Suprapubic skin (tissue), 4 donors: Measurements from ENCODE around the gene BCL10. TPM values are rescaled to one million over a fixed set of nuclear protein-coding genes. Genes with fewer than 3 reads are reported as not detected.
A peak's percentile ranks its signal among the peaks of the same experiment; 100 is the strongest.

Experiments
- DNase-seq, 2 donors: peaks; one replicate each; pipeline ENCODE4 v3.0.0-alpha.2; 2019; ENCODE audit warnings: low spot score in 2 of 2
- H3K27ac ChIP-seq: fragments of 200-600 bp; sonication (generic); one replicate; pipeline ENCODE4 v1.5.1; 2019
- H3K27me3 ChIP-seq: fragments of 200-600 bp; sonication (generic); one replicate; pipeline ENCODE4 v1.5.1; 2019
- H3K36me3 ChIP-seq: fragments of 200-600 bp; sonication (generic); one replicate; pipeline ENCODE4 v1.5.1; 2019
- H3K4me1 ChIP-seq: fragments of 200-600 bp; sonication (generic); one replicate; pipeline ENCODE4 v1.5.1; 2019
- H3K4me3 ChIP-seq: fragments of 200-600 bp; sonication (generic); one replicate; pipeline ENCODE4 v1.5.1; 2019; ENCODE audit warnings: mild to moderate bottlenecking
- H3K9me3 ChIP-seq: fragments of 200-600 bp; sonication (generic); one replicate; pipeline ENCODE4 v1.5.1; 2019
- EP300 ChIP-seq: sonication (generic); formaldehyde crosslinking; IDR thresholded peaks from one replicate; pipeline ENCODE4 v1.6.1; 2017; ENCODE audit warnings: antibody characterized with exemption
- POLR2A ChIP-seq, 2 donors: fragments of 450-650 bp; IDR thresholded peaks; one replicate each; pipeline ENCODE4 v1.6.1; 2017; ENCODE audit warnings: antibody characterized with exemption in 2 of 2, mild to moderate bottlenecking in 2 of 2, moderate library complexity in 2 of 2
- POLR2AphosphoS5 ChIP-seq, 3 donors: sonication (generic); formaldehyde crosslinking; IDR thresholded peaks; one replicate each; pipeline ENCODE4 v1.6.1; 2017; ENCODE audit warnings: antibody characterized with exemption in 3 of 3
- WGBS: methylation state at CpG from one replicate; pipeline ENCODE4 v1.1.5; 2018; 5-methylcytosine and 5-hydroxymethylcytosine counted together
- total RNA-seq, 4 donors: library from RNA; depleted of rRNA; stranded (reverse); fragments of >200 nt; gene quantifications; one replicate each; pipeline ENCODE4 v1.1.0, GENCODE V29; 2016
- TF ChIP-seq, protein P1 (sequence below), 2 donors: fragments of 200-600 bp in 1 of 2; fragments of 450-650 bp in 1 of 2; sonication (generic) in 1 of 2; IDR thresholded peaks; one replicate each; pipeline ENCODE4 v1.5.1; 2016 to 2019; ENCODE audit warnings: antibody characterized with exemption in 2 of 2, mild to moderate bottlenecking in 1 of 2, moderate library complexity in 1 of 2

Gene BCL10
- total RNA-seq, 4 donors from 2014 or later, result 19.9 to 34.1 (median 30.7) TPM

DNA sequence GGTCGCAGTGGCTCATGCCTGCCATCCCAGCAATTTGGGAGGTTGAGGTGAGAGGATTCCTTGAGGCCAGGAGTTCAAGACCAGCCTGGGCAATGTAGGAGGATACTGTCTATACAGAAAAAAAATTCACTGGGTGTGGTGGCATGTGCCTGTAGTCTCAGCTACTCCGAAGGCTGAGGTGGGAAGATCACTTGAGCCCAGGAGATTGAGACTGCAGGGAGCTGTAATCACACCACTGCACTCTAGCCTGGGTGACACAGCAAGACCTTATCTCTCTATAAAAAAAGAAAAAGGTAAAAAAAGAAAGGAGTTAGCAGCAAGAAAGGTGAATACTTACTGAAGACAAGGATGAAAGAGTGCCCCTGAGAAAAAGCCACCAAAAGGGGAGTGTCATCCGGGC lies 23.7 kb upstream of the BCL10 start:
- H3K4me3 ChIP-seq, result no peak overlapping the region
- WGBS, result 93% methylated on average over 3 of the region's 3 CpGs
- H3K4me1 ChIP-seq, result peaks cover 23% of the 10 kb centered on the region
- H3K9me3 ChIP-seq, result no peaks in the 10 kb centered on the region
- TF ChIP-seq, protein P1, sequence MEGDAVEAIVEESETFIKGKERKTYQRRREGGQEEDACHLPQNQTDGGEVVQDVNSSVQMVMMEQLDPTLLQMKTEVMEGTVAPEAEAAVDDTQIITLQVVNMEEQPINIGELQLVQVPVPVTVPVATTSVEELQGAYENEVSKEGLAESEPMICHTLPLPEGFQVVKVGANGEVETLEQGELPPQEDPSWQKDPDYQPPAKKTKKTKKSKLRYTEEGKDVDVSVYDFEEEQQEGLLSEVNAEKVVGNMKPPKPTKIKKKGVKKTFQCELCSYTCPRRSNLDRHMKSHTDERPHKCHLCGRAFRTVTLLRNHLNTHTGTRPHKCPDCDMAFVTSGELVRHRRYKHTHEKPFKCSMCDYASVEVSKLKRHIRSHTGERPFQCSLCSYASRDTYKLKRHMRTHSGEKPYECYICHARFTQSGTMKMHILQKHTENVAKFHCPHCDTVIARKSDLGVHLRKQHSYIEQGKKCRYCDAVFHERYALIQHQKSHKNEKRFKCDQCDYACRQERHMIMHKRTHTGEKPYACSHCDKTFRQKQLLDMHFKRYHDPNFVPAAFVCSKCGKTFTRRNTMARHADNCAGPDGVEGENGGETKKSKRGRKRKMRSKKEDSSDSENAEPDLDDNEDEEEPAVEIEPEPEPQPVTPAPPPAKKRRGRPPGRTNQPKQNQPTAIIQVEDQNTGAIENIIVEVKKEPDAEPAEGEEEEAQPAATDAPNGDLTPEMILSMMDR (IDR thresholded peaks at IDR 0.05), result no peak
- TF ChIP-seq EP300 (no peak), POLR2A (IDR thresholded peaks at IDR 0.05) (no peak), POLR2AphosphoS5 (IDR thresholded peaks at IDR 0.05) (no peak)
- no peak overlapping the region for H3K27ac ChIP-seq
- H3K36me3 ChIP-seq, result no peaks in the 10 kb centered on the region
- no peak for DNase-seq
- no peaks in the 10 kb centered on the region for H3K27me3 ChIP-seq

DNA sequence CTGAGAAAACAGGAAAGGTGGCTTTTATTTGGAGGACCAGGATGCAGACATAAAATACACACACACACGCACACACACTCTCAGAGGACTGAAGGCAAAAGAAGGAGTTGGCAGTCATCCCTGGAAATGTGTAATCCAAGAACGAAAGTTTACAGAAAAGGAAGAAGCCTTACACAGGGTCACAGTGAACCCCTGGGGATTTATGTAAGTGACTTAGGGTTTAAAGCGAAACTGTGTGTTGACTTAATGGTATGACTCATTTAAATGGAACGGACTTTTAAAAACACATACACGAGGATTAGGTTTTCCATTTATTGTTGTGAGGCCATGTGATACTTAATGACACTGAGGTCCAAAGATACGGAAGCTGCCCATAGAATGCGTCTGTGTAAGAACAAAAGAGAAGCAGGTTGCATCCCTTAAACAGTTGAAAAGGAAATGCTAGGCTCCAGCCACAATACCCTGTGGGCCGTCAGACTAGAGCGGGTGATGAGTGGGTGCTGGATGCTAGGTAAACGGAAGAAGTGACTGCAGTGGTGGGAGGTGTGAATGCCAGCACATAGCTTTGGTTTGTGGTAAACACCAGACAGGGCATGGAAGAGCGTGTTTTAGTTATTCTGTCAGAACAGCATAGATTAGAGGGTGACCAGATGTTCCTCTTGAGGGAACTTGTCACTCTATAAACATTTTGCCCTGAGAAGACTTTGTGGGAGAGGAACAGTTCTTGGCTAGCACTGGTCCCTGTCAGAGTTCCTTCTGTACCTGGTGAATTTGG lies 21.6 kb upstream of the BCL10 start:
- TF ChIP-seq POLR2AphosphoS5 (IDR thresholded peaks at IDR 0.05) (peak in 1 of 3 donors; percentile 49), POLR2A (IDR thresholded peaks at IDR 0.05) (no peak)
- WGBS, result 22% methylated on average over 11 of the region's 11 CpGs
- Histone ChIP-seq H3K4me3 (no peak overlapping the region), H3K27ac (peak overlapping the region; percentile 61), H3K36me3 (no peaks in the 10 kb centered on the region), H3K4me1 (peaks cover 23% of the 10 kb centered on the region), H3K9me3 (no peaks in the 10 kb centered on the region), H3K27me3 (no peaks in the 10 kb centered on the region)
- DNase-seq, result no peak

DNA sequence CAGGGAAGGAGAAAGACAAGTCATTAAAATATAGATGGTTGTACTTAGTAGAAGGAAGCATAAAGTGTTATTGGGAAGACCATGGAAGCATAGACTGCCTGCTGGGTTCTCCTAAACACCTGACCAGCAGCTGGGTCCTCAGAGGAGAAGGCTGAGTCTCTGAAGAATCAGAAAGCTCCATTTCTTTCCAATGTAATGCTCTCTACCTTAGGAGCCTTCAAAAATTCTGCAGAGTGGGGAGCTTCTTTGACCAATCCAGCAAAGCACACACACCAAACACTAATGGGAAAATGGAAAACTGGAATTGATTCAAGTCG lies 21.1 kb upstream of the BCL10 start:
- TF ChIP-seq, protein P1 (IDR thresholded peaks at IDR 0.05), result no peak
- no peak for TF ChIP-seq EP300
- TF ChIP-seq POLR2A (IDR thresholded peaks at IDR 0.05), result no peak
- no peak for TF ChIP-seq POLR2AphosphoS5 (IDR thresholded peaks at IDR 0.05)
- DNase-seq, result no peak
- WGBS, result 12% methylated on average over 1 of the region's 1 CpG
- H3K9me3 ChIP-seq, result no peaks in the 10 kb centered on the region
- no peaks in the 10 kb centered on the region for H3K27me3 ChIP-seq
- H3K4me1 ChIP-seq, result peaks cover 23% of the 10 kb centered on the region
- H3K36me3 ChIP-seq, result no peaks in the 10 kb centered on the region
- no peak overlapping the region for H3K4me3 ChIP-seq
- peak overlapping the region; percentile 61 for H3K27ac ChIP-seq

DNA sequence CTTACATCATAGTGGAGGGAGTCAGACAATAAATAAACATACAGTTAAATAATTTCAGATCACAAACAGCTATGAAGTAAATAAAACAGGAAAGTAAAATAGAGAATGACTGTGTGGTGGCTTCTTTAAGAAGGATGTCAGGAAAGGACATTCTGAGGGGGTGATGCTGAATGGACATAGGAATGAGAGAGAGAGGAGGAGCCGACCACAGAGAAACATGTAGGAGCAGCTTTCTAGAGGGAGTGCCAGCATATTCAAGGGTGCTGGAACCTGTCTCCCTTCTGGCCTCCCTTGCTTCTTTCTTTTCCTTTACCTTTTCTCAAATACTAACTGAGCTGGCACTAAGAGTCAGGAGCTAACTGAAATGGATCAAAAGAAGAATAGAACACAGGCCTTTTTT lies 20.5 kb upstream of the BCL10 start:
- DNase-seq, result no peak
- Histone ChIP-seq H3K4me1 (peaks cover 23% of the 10 kb centered on the region), H3K9me3 (no peaks in the 10 kb centered on the region), H3K36me3 (no peaks in the 10 kb centered on the region), H3K4me3 (no peak overlapping the region), H3K27me3 (no peaks in the 10 kb centered on the region), H3K27ac (peak overlapping the region; percentile 61)
- TF ChIP-seq POLR2AphosphoS5 (IDR thresholded peaks at IDR 0.05) (no peak), POLR2A (IDR thresholded peaks at IDR 0.05) (no peak), EP300 (no peak)
- TF ChIP-seq, protein P1 (IDR thresholded peaks at IDR 0.05), result no peak
- 18% methylated on average over 1 of the region's 1 CpG for WGBS

DNA sequence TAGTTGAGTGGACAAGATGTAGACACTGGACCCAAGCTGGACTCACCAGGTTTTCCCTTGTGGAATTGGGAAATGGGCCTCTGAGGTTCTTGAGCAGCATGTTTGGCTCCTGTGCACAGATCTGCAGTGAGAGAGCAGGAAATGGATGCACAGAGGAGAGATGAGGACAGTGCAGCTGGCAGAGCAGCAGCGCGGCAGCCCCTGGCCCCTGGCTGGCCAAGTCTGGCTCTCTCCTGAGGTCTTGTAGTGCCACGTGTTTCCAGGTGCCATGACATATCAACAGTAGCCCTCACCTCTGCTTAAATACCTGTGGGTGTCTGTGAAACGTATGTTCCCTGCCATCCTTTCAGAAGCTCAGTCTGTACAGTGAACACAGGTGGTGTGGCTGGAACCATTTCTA lies 19.2 kb upstream of the BCL10 start:
- H3K27me3 ChIP-seq, result no peaks in the 10 kb centered on the region
- no peak for DNase-seq
- no peak overlapping the region for H3K4me3 ChIP-seq
- H3K27ac ChIP-seq, result no peak overlapping the region
- TF ChIP-seq EP300 (no peak), POLR2A (IDR thresholded peaks at IDR 0.05) (no peak), POLR2AphosphoS5 (IDR thresholded peaks at IDR 0.05) (no peak)
- TF ChIP-seq, protein P1 (IDR thresholded peaks at IDR 0.05), result no peak
- 88% methylated on average over 4 of the region's 4 CpGs for whole genome bisulfite sequencing
- H3K36me3 ChIP-seq, result no peaks in the 10 kb centered on the region
- H3K4me1 ChIP-seq, result peaks cover 23% of the 10 kb centered on the region
- H3K9me3 ChIP-seq, result no peaks in the 10 kb centered on the region
